ENCODE data around the gene SORBS2. TPM values are rescaled to one million over a fixed set of nuclear protein-coding genes. Genes with fewer than 3 reads are reported as not detected.

The SORBS2 gene
- total RNA-seq, 2 donors from 2014 or later = 210 to 218 TPM

DNA sequence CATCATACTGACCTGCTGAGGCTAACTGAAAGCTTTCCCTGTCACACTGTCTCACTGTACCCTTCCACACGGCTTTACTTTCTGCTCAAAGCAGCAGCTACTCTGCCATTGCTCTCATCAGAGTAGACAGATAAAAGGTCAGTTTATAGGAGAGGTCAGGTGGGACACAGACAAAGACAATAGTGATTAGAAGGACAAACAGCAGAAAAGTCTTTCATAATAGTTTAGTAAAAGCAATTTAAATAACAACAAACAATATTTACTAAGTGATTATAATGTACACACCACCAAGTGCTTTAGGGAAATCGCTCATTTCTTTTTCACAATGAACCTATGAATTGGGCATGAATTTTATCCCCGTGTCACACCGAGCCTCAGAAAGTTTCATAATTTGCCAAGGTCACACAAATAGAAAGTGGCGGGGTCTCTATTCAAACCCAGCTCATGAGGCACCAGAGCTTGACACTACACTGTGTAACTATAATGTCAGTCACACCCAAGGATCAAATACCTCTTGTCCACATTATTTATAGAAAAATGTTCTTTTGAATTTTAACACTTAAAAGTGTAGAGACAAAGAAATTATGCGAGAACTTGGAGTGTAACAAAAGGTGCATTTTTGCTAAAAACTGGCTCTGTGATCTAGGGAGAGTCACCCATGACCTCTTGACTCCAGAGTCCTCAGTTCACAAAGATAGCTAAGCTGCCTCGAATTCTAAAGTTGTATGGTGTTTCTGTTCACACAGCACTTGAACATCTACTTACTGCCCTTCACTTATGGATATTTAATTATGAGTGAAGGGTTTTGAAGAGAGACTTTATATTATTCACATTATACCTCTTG, 24.5 kb upstream of the SORBS2 start:
- intact Hi-C loops (cut with DNase I) = no loop called here
- 17 to 31% methylated on average over 7 of the region's 7 CpGs for WGBS, 2 donors
- Histone ChIP-seq H3K4me3 (no peak overlapping the region), H3K27ac (peak overlapping the region; percentile 65 to 86 (median 75)), H3K27me3 (no peaks in the 10 kb centered on the region), H3K9me3 (no peaks in the 10 kb centered on the region), H3K4me1 (peaks cover 93% of the 10 kb centered on the region), H3K36me3 (replicated peaks in 1 of 2; ENCODE audit: insufficient read depth in 1 of 2, low read depth in 2 of 2) (no peaks in the 10 kb centered on the region)
- TF ChIP-seq, protein P1, sequence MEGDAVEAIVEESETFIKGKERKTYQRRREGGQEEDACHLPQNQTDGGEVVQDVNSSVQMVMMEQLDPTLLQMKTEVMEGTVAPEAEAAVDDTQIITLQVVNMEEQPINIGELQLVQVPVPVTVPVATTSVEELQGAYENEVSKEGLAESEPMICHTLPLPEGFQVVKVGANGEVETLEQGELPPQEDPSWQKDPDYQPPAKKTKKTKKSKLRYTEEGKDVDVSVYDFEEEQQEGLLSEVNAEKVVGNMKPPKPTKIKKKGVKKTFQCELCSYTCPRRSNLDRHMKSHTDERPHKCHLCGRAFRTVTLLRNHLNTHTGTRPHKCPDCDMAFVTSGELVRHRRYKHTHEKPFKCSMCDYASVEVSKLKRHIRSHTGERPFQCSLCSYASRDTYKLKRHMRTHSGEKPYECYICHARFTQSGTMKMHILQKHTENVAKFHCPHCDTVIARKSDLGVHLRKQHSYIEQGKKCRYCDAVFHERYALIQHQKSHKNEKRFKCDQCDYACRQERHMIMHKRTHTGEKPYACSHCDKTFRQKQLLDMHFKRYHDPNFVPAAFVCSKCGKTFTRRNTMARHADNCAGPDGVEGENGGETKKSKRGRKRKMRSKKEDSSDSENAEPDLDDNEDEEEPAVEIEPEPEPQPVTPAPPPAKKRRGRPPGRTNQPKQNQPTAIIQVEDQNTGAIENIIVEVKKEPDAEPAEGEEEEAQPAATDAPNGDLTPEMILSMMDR (IDR thresholded peaks at IDR 0.05) = no peak
- no peak for TF ChIP-seq POLR2A (IDR thresholded peaks at IDR 0.05)
- ATAC-seq (no peak), DNase-seq (no peak)

DNA sequence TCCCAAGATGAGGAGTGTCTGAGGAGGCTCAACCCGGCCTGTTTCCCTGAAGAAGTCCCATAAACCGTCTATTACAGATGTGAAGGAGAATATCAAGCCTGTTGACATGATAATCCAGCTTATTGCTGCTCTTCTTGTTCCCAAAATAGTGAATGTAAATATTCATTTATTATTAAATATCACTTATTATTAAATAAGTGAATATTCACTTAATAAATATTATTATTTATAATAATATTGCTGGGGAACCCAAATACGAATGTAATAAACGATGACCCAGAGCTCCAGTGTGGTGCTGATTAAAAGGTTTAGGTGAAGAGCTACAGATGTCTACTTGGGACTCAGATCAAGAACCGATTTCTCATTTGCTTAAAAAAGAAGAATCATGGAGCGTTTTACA, 23.8 kb upstream of the SORBS2 start:
- H3K36me3 ChIP-seq (replicated peaks in 1 of 2; ENCODE audit: insufficient read depth in 1 of 2, low read depth in 2 of 2) = no peaks in the 10 kb centered on the region
- ATAC-seq (no peak), DNase-seq (no peak)
- peak overlapping the region; percentile 65 to 86 (median 75) for H3K27ac ChIP-seq
- H3K4me3 ChIP-seq = no peak overlapping the region
- peaks cover 93% of the 10 kb centered on the region for H3K4me1 ChIP-seq
- TF ChIP-seq, protein P1 (IDR thresholded peaks at IDR 0.05) = no peak
- no peak for TF ChIP-seq POLR2A (IDR thresholded peaks at IDR 0.05)
- intact Hi-C loops (cut with DNase I) = no loop called here
- no peaks in the 10 kb centered on the region for H3K27me3 ChIP-seq
- 58 to 59% methylated on average over 6 of the region's 6 CpGs for WGBS, 2 donors
- H3K9me3 ChIP-seq = no peaks in the 10 kb centered on the region

DNA sequence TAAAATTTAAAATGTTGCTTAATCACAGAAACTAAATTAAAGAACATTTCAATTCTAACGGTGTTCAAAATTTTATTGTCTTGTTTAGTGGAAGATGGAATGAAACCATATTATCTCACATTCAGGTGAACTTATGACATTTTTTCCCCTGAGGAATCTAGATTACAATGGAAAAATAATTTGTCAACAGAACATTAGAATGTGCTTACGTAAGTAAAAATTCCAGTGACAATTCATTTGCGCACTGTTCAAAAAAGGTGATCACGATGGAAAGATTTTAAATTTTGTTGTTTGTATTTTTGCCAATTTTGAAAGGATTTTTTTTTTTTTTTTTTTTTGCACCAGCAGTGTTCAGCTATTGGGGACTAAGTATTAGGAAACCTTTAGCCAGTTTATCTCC, 23.3 kb upstream of the SORBS2 start:
- no peak overlapping the region for H3K4me3 ChIP-seq
- no peak for DNase-seq
- TF ChIP-seq, protein P1 (IDR thresholded peaks at IDR 0.05) = no peak
- TF ChIP-seq POLR2A (IDR thresholded peaks at IDR 0.05) = no peak
- ATAC-seq = no peak
- H3K36me3 ChIP-seq (replicated peaks in 1 of 2; ENCODE audit: insufficient read depth in 1 of 2, low read depth in 2 of 2) = no peaks in the 10 kb centered on the region
- WGBS, 2 donors = 26 to 38% methylated on average over 4 of the region's 4 CpGs
- H3K27ac ChIP-seq = peak overlapping the region in 3 of 4 donors; percentile 71 to 86 (median 79)
- H3K4me1 ChIP-seq = peaks cover 93% of the 10 kb centered on the region
- H3K27me3 ChIP-seq = no peaks in the 10 kb centered on the region
- no peaks in the 10 kb centered on the region for H3K9me3 ChIP-seq
- intact Hi-C loops (cut with DNase I) = no loop called here

DNA sequence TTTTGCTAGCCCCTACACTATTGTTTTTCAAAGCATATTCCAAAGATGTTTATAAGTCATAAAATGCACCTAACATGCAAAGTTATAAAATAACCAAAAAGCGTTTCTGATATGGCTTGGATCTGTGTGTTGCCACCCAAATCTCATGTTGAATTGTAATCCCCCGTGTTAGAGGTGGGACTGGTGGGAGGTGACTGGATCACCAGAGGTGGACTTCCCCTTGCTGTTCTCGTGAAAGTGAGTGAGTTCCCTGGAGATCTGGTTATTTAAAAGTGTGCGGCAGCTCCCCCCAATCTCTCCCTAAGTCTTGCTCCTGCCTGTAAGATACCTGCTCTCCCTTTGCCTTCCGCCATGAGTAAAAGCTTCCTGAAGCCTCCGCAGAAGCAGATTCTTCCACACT, 22.8 kb upstream of the SORBS2 start:
- intact Hi-C loops (cut with DNase I) = no loop called here
- WGBS, 2 donors = 89 to 90% methylated on average over 6 of the region's 6 CpGs
- Histone ChIP-seq H3K9me3 (no peaks in the 10 kb centered on the region), H3K27ac (peak overlapping the region in 3 of 4 donors; percentile 71 to 86 (median 79)), H3K4me1 (peaks cover 92% of the 10 kb centered on the region), H3K36me3 (replicated peaks in 1 of 2; ENCODE audit: insufficient read depth in 1 of 2, low read depth in 2 of 2) (no peaks in the 10 kb centered on the region), H3K4me3 (no peak overlapping the region), H3K27me3 (no peaks in the 10 kb centered on the region)
- DNase-seq (no peak), ATAC-seq (no peak)
- TF ChIP-seq, protein P1 (IDR thresholded peaks at IDR 0.05) = no peak
- TF ChIP-seq POLR2A (IDR thresholded peaks at IDR 0.05) = no peak

DNA sequence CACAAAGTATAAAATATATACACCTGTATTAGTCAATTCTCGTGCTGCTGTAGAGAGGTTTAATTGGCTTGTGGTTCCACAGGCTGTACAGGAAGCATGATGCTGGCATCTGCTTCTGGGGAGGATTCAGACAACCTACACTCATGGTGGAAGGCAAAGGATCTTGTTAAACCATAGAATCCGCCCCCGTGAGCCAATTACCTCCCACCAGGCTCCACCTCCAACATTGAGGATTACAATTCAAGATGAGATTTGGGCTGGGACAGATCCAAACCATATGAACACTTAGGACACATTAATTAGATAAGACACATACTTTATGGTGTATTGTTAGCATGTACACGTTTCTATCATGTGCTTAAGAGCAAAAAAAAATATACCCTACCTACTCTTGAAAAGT, 22.1 kb upstream of the SORBS2 start:
- no peak for TF ChIP-seq POLR2A (IDR thresholded peaks at IDR 0.05)
- TF ChIP-seq, protein P1 (IDR thresholded peaks at IDR 0.05) = no peak
- DNase-seq (no peak), ATAC-seq (no peak)
- WGBS, 2 donors = 82 to 88% methylated on average over 4 of the region's 4 CpGs
- no peak overlapping the region for H3K4me3 ChIP-seq
- no peaks in the 10 kb centered on the region for H3K36me3 ChIP-seq (replicated peaks in 1 of 2; ENCODE audit: insufficient read depth in 1 of 2, low read depth in 2 of 2)
- intact Hi-C loops (cut with DNase I) = no loop called here
- H3K4me1 ChIP-seq = peaks cover 92% of the 10 kb centered on the region
- H3K27ac ChIP-seq = peak overlapping the region in 3 of 4 donors; percentile 73 to 86 (median 79)
- H3K9me3 ChIP-seq = no peaks in the 10 kb centered on the region
- H3K27me3 ChIP-seq = no peaks in the 10 kb centered on the region
